ENCODE data around the gene UTP4. TPM values are rescaled to one million over a fixed set of nuclear protein-coding genes. Genes with fewer than 3 reads are reported as not detected.

Gene UTP4
- total RNA-seq, 1 donor from 2014 or later = 117 TPM

GRCh38 chr16:69105501-69106361 lies 26.7 kb upstream of the UTP4 start, which contains the start of gene HAS3:
TSS of gene HAS3 (plus strand) at chr16:69105653. CDS start at chr16:69109396, 3,743 bp downstream.
- Mint-ChIP-seq H3K9me3 (no peaks in the 10 kb centered on the region), H3K4me3 (peak within 1 kb of the TSS; percentile 93), H3K4me1 (ENCODE audit: low read depth) (peaks cover 7% of the 10 kb centered on the region), H3K27me3 (ENCODE audit: insufficient read depth) (peaks cover 37% of the 10 kb centered on the region), H3K27ac (peak within 1 kb of the TSS; percentile 44), H3K36me3 (ENCODE audit: low read depth) (peaks cover 9% of the 10 kb centered on the region)
- peak; percentile 25 for DNase-seq (ENCODE audit: low spot score)
- intact Hi-C loops (cut with micrococcal nuclease) = loop anchor here (5.0 to 10.0 kb wide), 2 partner anchors 111 to 258 kb away; no protein-coding TSS in a partner anchor

- Mint-ChIP-seq H3K9me3 (no peaks in the 10 kb centered on the region), H3K4me3 (peak overlapping the region; percentile 59), H3K27me3 (ENCODE audit: insufficient read depth) (peaks cover 37% of the 10 kb centered on the region), H3K4me1 (ENCODE audit: low read depth) (peaks cover 7% of the 10 kb centered on the region), H3K36me3 (ENCODE audit: low read depth) (peaks cover 9% of the 10 kb centered on the region), H3K27ac (no peak overlapping the region)
- intact Hi-C loops (cut with micrococcal nuclease) = loop anchor here (5.0 to 10.0 kb wide), 2 partner anchors 112 to 259 kb away; no protein-coding TSS in a partner anchor
- no peak for DNase-seq (ENCODE audit: low spot score)
These were observed 25.7 kb upstream of the UTP4 start for GRCh38 chr16:69106491-69107315.

- Mint-ChIP-seq H3K27ac (no peak overlapping the region), H3K36me3 (ENCODE audit: low read depth) (peaks cover 9% of the 10 kb centered on the region), H3K9me3 (no peaks in the 10 kb centered on the region), H3K4me1 (ENCODE audit: low read depth) (peaks cover 7% of the 10 kb centered on the region), H3K4me3 (peak overlapping the region; percentile 59), H3K27me3 (ENCODE audit: insufficient read depth) (peaks cover 34% of the 10 kb centered on the region)
- intact Hi-C loops (cut with micrococcal nuclease) = loop anchor here (5.0 to 10.0 kb wide), 2 partner anchors 113 to 260 kb away; no protein-coding TSS in a partner anchor
- no peak for DNase-seq (ENCODE audit: low spot score)
These were observed 25.0 kb upstream of the UTP4 start for GRCh38 chr16:69107316-69107962.

- no peak for DNase-seq (ENCODE audit: low spot score)
- Mint-ChIP-seq H3K4me3 (no peak overlapping the region), H3K9me3 (no peaks in the 10 kb centered on the region), H3K27ac (no peak overlapping the region), H3K27me3 (ENCODE audit: insufficient read depth) (peaks cover 31% of the 10 kb centered on the region), H3K4me1 (ENCODE audit: low read depth) (peaks cover 7% of the 10 kb centered on the region), H3K36me3 (ENCODE audit: low read depth) (peaks cover 9% of the 10 kb centered on the region)
- intact Hi-C loops (cut with micrococcal nuclease) = loop anchor here (5.0 to 10.0 kb wide), 2 partner anchors 113 to 261 kb away; no protein-coding TSS in a partner anchor
These were observed 24.2 kb upstream of the UTP4 start for GRCh38 chr16:69108064-69108904.

- Mint-ChIP-seq H3K4me1 (ENCODE audit: low read depth) (peaks cover 7% of the 10 kb centered on the region), H3K27ac (no peak overlapping the region), H3K36me3 (ENCODE audit: low read depth) (peaks cover 9% of the 10 kb centered on the region), H3K9me3 (no peaks in the 10 kb centered on the region), H3K4me3 (no peak overlapping the region), H3K27me3 (ENCODE audit: insufficient read depth) (peaks cover 27% of the 10 kb centered on the region)
- intact Hi-C loops (cut with micrococcal nuclease) = loop anchor here (5.0 to 10.0 kb wide), 2 partner anchors 114 to 262 kb away; no protein-coding TSS in a partner anchor
- no peak for DNase-seq (ENCODE audit: low spot score)
These were observed 23.6 kb upstream of the UTP4 start for GRCh38 chr16:69108905-69109252.

- peaks cover 24% of the 10 kb centered on the region for H3K27me3 Mint-ChIP-seq (ENCODE audit: insufficient read depth)
- no peaks in the 10 kb centered on the region for H3K9me3 Mint-ChIP-seq
- no peak for DNase-seq (ENCODE audit: low spot score)
- intact Hi-C loops (cut with micrococcal nuclease) = loop anchor here (5.0 to 10.0 kb wide), 2 partner anchors 115 to 262 kb away; no protein-coding TSS in a partner anchor
- H3K4me1 Mint-ChIP-seq (ENCODE audit: low read depth) = peaks cover 7% of the 10 kb centered on the region
- peaks cover 9% of the 10 kb centered on the region for H3K36me3 Mint-ChIP-seq (ENCODE audit: low read depth)
- no peak overlapping the region for H3K4me3 Mint-ChIP-seq
- no peak overlapping the region for H3K27ac Mint-ChIP-seq
These were observed 22.8 kb upstream of the UTP4 start for GRCh38 chr16:69109486-69110270.

- intact Hi-C loops (cut with micrococcal nuclease) = no loop called here
- Mint-ChIP-seq H3K27ac (no peak overlapping the region), H3K4me1 (ENCODE audit: low read depth) (peaks cover 4% of the 10 kb centered on the region), H3K9me3 (no peaks in the 10 kb centered on the region), H3K27me3 (ENCODE audit: insufficient read depth) (peaks cover 20% of the 10 kb centered on the region), H3K4me3 (no peak overlapping the region), H3K36me3 (ENCODE audit: low read depth) (peaks cover 8% of the 10 kb centered on the region)
- DNase-seq (ENCODE audit: low spot score) = no peak
These were observed 22.0 kb upstream of the UTP4 start for GRCh38 chr16:69110406-69110805.

- Mint-ChIP-seq H3K27ac (no peak overlapping the region), H3K4me1 (ENCODE audit: low read depth) (no peaks in the 10 kb centered on the region), H3K9me3 (no peaks in the 10 kb centered on the region), H3K36me3 (ENCODE audit: low read depth) (peaks cover 6% of the 10 kb centered on the region), H3K4me3 (no peak overlapping the region), H3K27me3 (ENCODE audit: insufficient read depth) (peaks cover 16% of the 10 kb centered on the region)
- DNase-seq (ENCODE audit: low spot score) = no peak
- intact Hi-C loops (cut with micrococcal nuclease) = no loop called here
These were observed 21.1 kb upstream of the UTP4 start for GRCh38 chr16:69111216-69111875.

GRCh38 chr16:69111876-69112230 lies 20.6 kb upstream of the UTP4 start:
- H3K4me1 Mint-ChIP-seq (ENCODE audit: low read depth) = no peaks in the 10 kb centered on the region
- no peak overlapping the region for H3K4me3 Mint-ChIP-seq
- no peak overlapping the region for H3K27ac Mint-ChIP-seq
- no peaks in the 10 kb centered on the region for H3K9me3 Mint-ChIP-seq
- H3K36me3 Mint-ChIP-seq (ENCODE audit: low read depth) = peaks cover 6% of the 10 kb centered on the region
- intact Hi-C loops (cut with micrococcal nuclease) = no loop called here
- peaks cover 14% of the 10 kb centered on the region for H3K27me3 Mint-ChIP-seq (ENCODE audit: insufficient read depth)
- DNase-seq (ENCODE audit: low spot score) = no peak

- peaks cover 6% of the 10 kb centered on the region for H3K36me3 Mint-ChIP-seq (ENCODE audit: low read depth)
- H3K4me3 Mint-ChIP-seq = no peak overlapping the region
- H3K9me3 Mint-ChIP-seq = no peaks in the 10 kb centered on the region
- intact Hi-C loops (cut with micrococcal nuclease) = no loop called here
- DNase-seq (ENCODE audit: low spot score) = peak; percentile 21
- no peak overlapping the region for H3K27ac Mint-ChIP-seq
- no peaks in the 10 kb centered on the region for H3K4me1 Mint-ChIP-seq (ENCODE audit: low read depth)
- peaks cover 9% of the 10 kb centered on the region for H3K27me3 Mint-ChIP-seq (ENCODE audit: insufficient read depth)
These were observed 19.9 kb upstream of the UTP4 start for GRCh38 chr16:69112285-69113129.
